HepG2 (cell line): ENCODE measurements around the gene LY6G5B. TPM values are rescaled to one million over a fixed set of nuclear protein-coding genes. Genes with fewer than 3 reads are reported as not detected.

Source experiments
- ATM ChIP-seq: fragments of 450-650 bp; IDR thresholded peaks from 2 replicates; pipeline ENCODE4 v1.7.1; 2017; ENCODE audit warnings: mild to moderate bottlenecking, borderline replicate concordance
- HNRNPLL ChIP-seq: fragments of 200-400 bp; formaldehyde crosslinking; IDR thresholded peaks from 2 replicates; pipeline ENCODE4 v1.6.1; 2017; ENCODE audit warnings: mild to moderate bottlenecking, low read depth, low read length; ENCODE audit not compliant: poor library complexity, severe bottlenecking
- KLF9 ChIP-seq: IDR thresholded peaks from 2 replicates; pipeline ENCODE4 v1.6.1; 2016; ENCODE audit warnings: low read depth
- NPAS2 ChIP-seq: sonication (generic); formaldehyde crosslinking; IDR thresholded peaks from 2 replicates; pipeline ENCODE4 v1.8.0; 2022; ENCODE audit warnings: mild to moderate bottlenecking, missing genetic modification reagents, borderline replicate concordance
- RBM22 ChIP-seq: fragments of 200-400 bp; formaldehyde crosslinking; optimal IDR thresholded peaks from 2 replicates; pipeline ENCODE3; 2017; ENCODE audit warnings: mild to moderate bottlenecking, low read length, moderate library complexity
- RELA ChIP-seq: sonication (generic); formaldehyde crosslinking; IDR thresholded peaks from 2 replicates; pipeline ENCODE4 v1.4.0; 2020; ENCODE audit warnings: missing genetic modification reagents
- SMAD9 ChIP-seq: sonication (generic); formaldehyde crosslinking; IDR thresholded peaks from 2 replicates; pipeline ENCODE4 v1.5.1; 2020; ENCODE audit warnings: mild to moderate bottlenecking, missing genetic modification reagents
- SPEN ChIP-seq: sonication (generic); formaldehyde crosslinking; IDR thresholded peaks from 2 replicates; pipeline ENCODE4 v1.5.1; 2020; ENCODE audit warnings: low read depth, mild to moderate bottlenecking, missing genetic modification reagents
- TAF1 ChIP-seq: sonication (generic); formaldehyde crosslinking; IDR thresholded peaks from 2 replicates; pipeline ENCODE4 v1.4.0; 2020; ENCODE audit warnings: missing genetic modification reagents
- TCF12 ChIP-seq, 2 experiments: fragments of 450-650 bp in 1 of 2; sonication (generic) in 1 of 2; formaldehyde crosslinking in 1 of 2; IDR thresholded peaks; 2 replicates each; pipeline versions ENCODE4 v1.6.1 to v1.8.0; 2017 to 2022; ENCODE audit warnings: antibody characterized with exemption in 1 of 2, mild to moderate bottlenecking in 1 of 2, missing genetic modification reagents in 1 of 2, moderate library complexity in 1 of 2
- THYN1 ChIP-seq: sonication (generic); formaldehyde crosslinking; IDR thresholded peaks from 2 replicates; pipeline ENCODE4 v1.8.1; 2023; ENCODE audit warnings: low read depth, mild to moderate bottlenecking, moderate library complexity, missing genetic modification reagents, borderline replicate concordance
- ZC3H13 ChIP-seq: sonication (generic); formaldehyde crosslinking; IDR thresholded peaks from 2 replicates; pipeline ENCODE4 v1.8.1; 2023; ENCODE audit warnings: mild to moderate bottlenecking, missing genetic modification reagents, moderate library complexity
- ZFP36L2 ChIP-seq: sonication (generic); formaldehyde crosslinking; IDR thresholded peaks from 2 replicates; pipeline ENCODE4 v1.4.0; 2020; ENCODE audit warnings: missing genetic modification reagents
- ZFYVE20 ChIP-seq: sonication (generic); formaldehyde crosslinking; IDR thresholded peaks from 2 replicates; pipeline ENCODE4 v1.8.0; 2023; ENCODE audit warnings: low read depth, mild to moderate bottlenecking, moderate library complexity, missing genetic modification reagents, borderline replicate concordance
- ZNF253 ChIP-seq: sonication (generic); formaldehyde crosslinking; IDR thresholded peaks from 2 replicates; pipeline ENCODE4 v1.8.0; 2022; ENCODE audit warnings: mild to moderate bottlenecking, missing genetic modification reagents, borderline replicate concordance
- ZNF557 ChIP-seq: sonication (generic); formaldehyde crosslinking; IDR thresholded peaks from 2 replicates; pipeline ENCODE4 v1.4.0; 2020; ENCODE audit warnings: missing genetic modification reagents
- ZNF768 ChIP-seq: sonication (generic); formaldehyde crosslinking; IDR thresholded peaks from 2 replicates; pipeline ENCODE4 v1.4.0; 2020; ENCODE audit warnings: missing genetic modification reagents
- polyA plus RNA-seq, 8 experiments: library from polyadenylated mRNA; depleted of rRNA in 3 of 8; stranded (reverse) in 7 of 8; unstranded in 1 of 8; fragments of >200 nt; fragmentation: Illumina TruSeq in 4 of 8; extraction: Trizol in 4 of 8; gene quantifications; 2 replicates each; pipeline versions ENCODE4 v1.2.1 to v1.2.3, GENCODE V29; 2011 to 2016; ENCODE audit warnings: low read depth in 4 of 8, missing spikeins in 1 of 8, mixed read lengths in 1 of 8; ENCODE audit not compliant: insufficient read depth in 1 of 8
- total RNA-seq, 5 experiments: library from RNA; depleted of rRNA; stranded (reverse); fragments of >200 nt; fragmentation: Illumina TruSeq; extraction: Trizol; gene quantifications; 2 replicates each; pipeline ENCODE4 v1.2.3, GENCODE V29; 2016; ENCODE audit warnings: low read depth in 1 of 5
- TF ChIP-seq, protein P1 (sequence below): sonication (generic); formaldehyde crosslinking; conservative IDR thresholded peaks from 2 replicates; pipeline ENCODE4 v1.4.0; 2020; ENCODE audit warnings: mild to moderate bottlenecking, missing genetic modification reagents, moderate library complexity
- TF ChIP-seq, protein P2 (sequence below): IDR thresholded peaks from 2 replicates; pipeline ENCODE4 v1.6.1; 2016; ENCODE audit warnings: control low read depth
- TF ChIP-seq, protein P3 (sequence below): sonication (generic); formaldehyde crosslinking; IDR thresholded peaks from 2 replicates; pipeline ENCODE4 v1.4.0; 2020; ENCODE audit warnings: mild to moderate bottlenecking, missing genetic modification reagents
- TF ChIP-seq, protein P4 (sequence below): sonication (generic); formaldehyde crosslinking; IDR thresholded peaks from 2 replicates; pipeline ENCODE4 v1.4.0; 2020; ENCODE audit warnings: missing genetic modification reagents
- TF ChIP-seq, protein P5 (sequence below), 2 experiments: sonication (generic) in 1 of 2; formaldehyde crosslinking in 1 of 2; IDR thresholded peaks; 2 replicates each; pipeline versions ENCODE4 v1.4.0 to v1.6.1; 2018 to 2020; ENCODE audit warnings: missing genetic modification reagents in 2 of 2, borderline replicate concordance in 1 of 2, low read depth in 1 of 2, mild to moderate bottlenecking in 1 of 2, missing biosample characterization in 1 of 2

Gene LY6G5B
- total and polyA plus RNA-seq, 2 of the 13 experiments (the other 11 are each of a cell fraction or from before 2014, with no cell fraction given): 7.8 to 15.7 TPM

DNA sequence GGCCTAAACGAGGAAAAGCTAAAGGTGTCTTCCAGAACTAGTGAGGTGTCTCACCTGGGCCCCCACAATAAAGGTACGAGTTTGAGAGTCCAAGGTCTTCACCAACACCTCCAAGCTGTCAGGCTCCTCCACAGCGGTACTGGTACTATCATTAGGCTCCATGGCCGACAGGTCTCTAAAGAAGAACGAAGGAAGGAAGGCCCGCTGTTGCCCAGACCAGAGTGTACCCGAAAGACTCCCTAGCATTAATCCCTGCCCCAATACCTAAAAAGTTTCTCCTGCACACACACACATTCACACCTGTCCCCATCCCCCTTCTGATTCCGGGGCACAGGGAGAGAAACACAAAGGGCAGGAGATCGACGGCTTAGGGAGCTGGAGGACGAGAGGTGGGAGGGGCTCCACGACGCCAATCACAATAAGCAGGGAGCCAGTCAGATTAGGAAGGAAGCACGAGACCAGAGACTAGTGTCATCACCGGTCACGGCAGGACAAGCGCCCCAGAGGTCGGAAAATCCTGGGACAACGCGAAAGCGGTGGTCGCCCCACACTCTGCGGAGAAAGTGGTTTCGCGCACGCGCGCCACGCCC lies 18.1 kb upstream of the LY6G5B start (continued):
- TF ChIP-seq, protein P1, sequence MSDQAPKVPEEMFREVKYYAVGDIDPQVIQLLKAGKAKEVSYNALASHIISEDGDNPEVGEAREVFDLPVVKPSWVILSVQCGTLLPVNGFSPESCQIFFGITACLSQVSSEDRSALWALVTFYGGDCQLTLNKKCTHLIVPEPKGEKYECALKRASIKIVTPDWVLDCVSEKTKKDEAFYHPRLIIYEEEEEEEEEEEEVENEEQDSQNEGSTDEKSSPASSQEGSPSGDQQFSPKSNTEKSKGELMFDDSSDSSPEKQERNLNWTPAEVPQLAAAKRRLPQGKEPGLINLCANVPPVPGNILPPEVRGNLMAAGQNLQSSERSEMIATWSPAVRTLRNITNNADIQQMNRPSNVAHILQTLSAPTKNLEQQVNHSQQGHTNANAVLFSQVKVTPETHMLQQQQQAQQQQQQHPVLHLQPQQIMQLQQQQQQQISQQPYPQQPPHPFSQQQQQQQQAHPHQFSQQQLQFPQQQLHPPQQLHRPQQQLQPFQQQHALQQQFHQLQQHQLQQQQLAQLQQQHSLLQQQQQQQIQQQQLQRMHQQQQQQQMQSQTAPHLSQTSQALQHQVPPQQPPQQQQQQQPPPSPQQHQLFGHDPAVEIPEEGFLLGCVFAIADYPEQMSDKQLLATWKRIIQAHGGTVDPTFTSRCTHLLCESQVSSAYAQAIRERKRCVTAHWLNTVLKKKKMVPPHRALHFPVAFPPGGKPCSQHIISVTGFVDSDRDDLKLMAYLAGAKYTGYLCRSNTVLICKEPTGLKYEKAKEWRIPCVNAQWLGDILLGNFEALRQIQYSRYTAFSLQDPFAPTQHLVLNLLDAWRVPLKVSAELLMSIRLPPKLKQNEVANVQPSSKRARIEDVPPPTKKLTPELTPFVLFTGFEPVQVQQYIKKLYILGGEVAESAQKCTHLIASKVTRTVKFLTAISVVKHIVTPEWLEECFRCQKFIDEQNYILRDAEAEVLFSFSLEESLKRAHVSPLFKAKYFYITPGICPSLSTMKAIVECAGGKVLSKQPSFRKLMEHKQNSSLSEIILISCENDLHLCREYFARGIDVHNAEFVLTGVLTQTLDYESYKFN (CRISPR knock-in tag): no peak
- TF ChIP-seq RELA (CRISPR knock-in tag) (no peak), TCF12 (IDR thresholded peaks at IDR 0.05) (no peak), TCF12 (CRISPR knock-in tag; IDR thresholded peaks at IDR 0.05) (no peak), ZC3H13 (CRISPR knock-in tag) (no peak), RBM22 (no peak), SMAD9 (CRISPR knock-in tag) (no peak), NPAS2 (CRISPR knock-in tag) (no peak), TAF1 (CRISPR knock-in tag) (peak; percentile 58; the same call in 1 of the 2 replicates), ZNF768 (CRISPR knock-in tag) (0 out of 2 replicates have a peak, but pooled peaks have one; percentile 14), KLF9 (CRISPR knock-in tag) (no peak; the same call in 1 of the 2 replicates), ZNF253 (CRISPR knock-in tag) (no peak), ATM (no peak), SPEN (CRISPR knock-in tag) (no peak), HNRNPLL (no peak), ZFYVE20 (CRISPR knock-in tag) (no peak), ZFP36L2 (CRISPR knock-in tag) (no peak), ZNF557 (CRISPR knock-in tag) (no peak), THYN1 (CRISPR knock-in tag) (no peak)
- TF ChIP-seq, protein P2, sequence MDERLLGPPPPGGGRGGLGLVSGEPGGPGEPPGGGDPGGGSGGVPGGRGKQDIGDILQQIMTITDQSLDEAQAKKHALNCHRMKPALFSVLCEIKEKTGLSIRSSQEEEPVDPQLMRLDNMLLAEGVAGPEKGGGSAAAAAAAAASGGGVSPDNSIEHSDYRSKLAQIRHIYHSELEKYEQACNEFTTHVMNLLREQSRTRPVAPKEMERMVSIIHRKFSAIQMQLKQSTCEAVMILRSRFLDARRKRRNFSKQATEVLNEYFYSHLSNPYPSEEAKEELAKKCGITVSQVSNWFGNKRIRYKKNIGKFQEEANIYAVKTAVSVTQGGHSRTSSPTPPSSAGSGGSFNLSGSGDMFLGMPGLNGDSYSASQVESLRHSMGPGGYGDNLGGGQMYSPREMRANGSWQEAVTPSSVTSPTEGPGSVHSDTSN (CRISPR knock-in tag): peak; percentile 77
- TF ChIP-seq, protein P3, sequence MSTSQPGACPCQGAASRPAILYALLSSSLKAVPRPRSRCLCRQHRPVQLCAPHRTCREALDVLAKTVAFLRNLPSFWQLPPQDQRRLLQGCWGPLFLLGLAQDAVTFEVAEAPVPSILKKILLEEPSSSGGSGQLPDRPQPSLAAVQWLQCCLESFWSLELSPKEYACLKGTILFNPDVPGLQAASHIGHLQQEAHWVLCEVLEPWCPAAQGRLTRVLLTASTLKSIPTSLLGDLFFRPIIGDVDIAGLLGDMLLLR (CRISPR knock-in tag): no peak; the same call in 1 of the 2 replicates
- TF ChIP-seq, protein P4, sequence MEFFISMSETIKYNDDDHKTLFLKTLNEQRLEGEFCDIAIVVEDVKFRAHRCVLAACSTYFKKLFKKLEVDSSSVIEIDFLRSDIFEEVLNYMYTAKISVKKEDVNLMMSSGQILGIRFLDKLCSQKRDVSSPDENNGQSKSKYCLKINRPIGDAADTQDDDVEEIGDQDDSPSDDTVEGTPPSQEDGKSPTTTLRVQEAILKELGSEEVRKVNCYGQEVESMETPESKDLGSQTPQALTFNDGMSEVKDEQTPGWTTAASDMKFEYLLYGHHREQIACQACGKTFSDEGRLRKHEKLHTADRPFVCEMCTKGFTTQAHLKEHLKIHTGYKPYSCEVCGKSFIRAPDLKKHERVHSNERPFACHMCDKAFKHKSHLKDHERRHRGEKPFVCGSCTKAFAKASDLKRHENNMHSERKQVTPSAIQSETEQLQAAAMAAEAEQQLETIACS: no peak
- TF ChIP-seq, protein P5, sequence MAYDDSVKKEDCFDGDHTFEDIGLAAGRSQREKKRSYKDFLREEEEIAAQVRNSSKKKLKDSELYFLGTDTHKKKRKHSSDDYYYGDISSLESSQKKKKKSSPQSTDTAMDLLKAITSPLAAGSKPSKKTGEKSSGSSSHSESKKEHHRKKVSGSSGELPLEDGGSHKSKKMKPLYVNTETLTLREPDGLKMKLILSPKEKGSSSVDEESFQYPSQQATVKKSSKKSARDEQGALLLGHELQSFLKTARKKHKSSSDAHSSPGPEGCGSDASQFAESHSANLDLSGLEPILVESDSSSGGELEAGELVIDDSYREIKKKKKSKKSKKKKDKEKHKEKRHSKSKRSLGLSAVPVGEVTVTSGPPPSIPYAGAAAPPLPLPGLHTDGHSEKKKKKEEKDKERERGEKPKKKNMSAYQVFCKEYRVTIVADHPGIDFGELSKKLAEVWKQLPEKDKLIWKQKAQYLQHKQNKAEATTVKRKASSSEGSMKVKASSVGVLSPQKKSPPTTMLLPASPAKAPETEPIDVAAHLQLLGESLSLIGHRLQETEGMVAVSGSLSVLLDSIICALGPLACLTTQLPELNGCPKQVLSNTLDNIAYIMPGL (CRISPR knock-in tag; IDR thresholded peaks at IDR 0.05; ENCODE audit: borderline replicate concordance in 1 of 2, low read depth in 1 of 2): no peak
